Loucy (cell line): Measurements from ENCODE around the gene PIAS2.

ENCODE experiments used
- H2AFZ ChIP-seq: fragments of 200-600 bp; sonication (generic); 2 replicates; pipeline ENCODE4 v1.6.0; 2016; ENCODE audit warnings: antibody characterized with exemption, mild to moderate bottlenecking, low read length, moderate library complexity
- H3F3A ChIP-seq: fragments of 200-600 bp; 2 replicates; pipeline ENCODE4 v1.6.0; 2016; ENCODE audit warnings: antibody characterized with exemption, low read depth, mild to moderate bottlenecking
- H3K27me3 ChIP-seq: fragments of 200-600 bp; sonication (generic); 2 replicates; pipeline ENCODE4 v1.6.1; 2014; ENCODE audit warnings: low read length, mild to moderate bottlenecking; ENCODE audit not compliant: insufficient read depth, poor library complexity, severe bottlenecking
- H3K36me3 ChIP-seq: fragments of 200-600 bp; sonication (generic); 2 replicates; pipeline ENCODE4 v1.6.1; 2016; ENCODE audit warnings: low read length; ENCODE audit not compliant: insufficient read depth
- H3K4me1 ChIP-seq: fragments of 200-600 bp; sonication (generic); 2 replicates; pipeline ENCODE4 v1.5.1; 2014; ENCODE audit warnings: low read length, mild to moderate bottlenecking; ENCODE audit not compliant: insufficient read depth, poor library complexity, severe bottlenecking
- H3K4me2 ChIP-seq: fragments of 200-600 bp; sonication (generic); 2 replicates; pipeline ENCODE4 v1.6.0; 2014; ENCODE audit warnings: antibody characterized with exemption, low read length, low read depth, mild to moderate bottlenecking; ENCODE audit not compliant: poor library complexity, severe bottlenecking
- H3K4me3 ChIP-seq: fragments of 200-600 bp; sonication (generic); 2 replicates; pipeline ENCODE4 v1.5.1; 2014; ENCODE audit warnings: low read length, mild to moderate bottlenecking, mixed read lengths; ENCODE audit not compliant: poor library complexity, severe bottlenecking
- H3K79me2 ChIP-seq: fragments of 200-600 bp; sonication (generic); 2 replicates; pipeline ENCODE4 v1.6.1; 2014; ENCODE audit warnings: low read length; ENCODE audit not compliant: insufficient read depth
- H3K9ac ChIP-seq: fragments of 200-600 bp; sonication (generic); 2 replicates; pipeline ENCODE4 v1.6.0; 2014; ENCODE audit warnings: mild to moderate bottlenecking, low read depth, low read length, moderate library complexity; ENCODE audit not compliant: poor library complexity, severe bottlenecking
- H3K9me2 ChIP-seq: fragments of 200-600 bp; sonication (generic); replicated peaks from 2 replicates; pipeline ENCODE4 v1.6.1; 2016; ENCODE audit warnings: low read depth, low read length, mixed read lengths
- H3K9me3 ChIP-seq: fragments of 200-600 bp; sonication (generic); 2 replicates; pipeline ENCODE4 v1.6.1; 2014; ENCODE audit warnings: mild to moderate bottlenecking, antibody characterized with exemption, low read length, low read depth; ENCODE audit not compliant: insufficient read depth
- H4K20me1 ChIP-seq: fragments of 200-600 bp; sonication (generic); 2 replicates; pipeline ENCODE4 v1.6.0; 2014; ENCODE audit warnings: antibody characterized with exemption, low read length, mild to moderate bottlenecking; ENCODE audit not compliant: insufficient read depth, poor library complexity, severe bottlenecking
- EZH2phosphoT487 ChIP-seq: fragments of 200-600 bp; IDR thresholded peaks from 2 replicates; pipeline ENCODE4 v1.6.1; 2018; ENCODE audit warnings: antibody characterized with exemption, mild to moderate bottlenecking, moderate library complexity, borderline replicate concordance
- TF ChIP-seq, protein P1 (sequence below): fragments of 200-600 bp; sonication (generic); conservative IDR thresholded peaks from 2 replicates; pipeline ENCODE4 v1.5.1; 2014; ENCODE audit warnings: mild to moderate bottlenecking, antibody characterized with exemption, low read length

PIAS2 gene

DNA sequence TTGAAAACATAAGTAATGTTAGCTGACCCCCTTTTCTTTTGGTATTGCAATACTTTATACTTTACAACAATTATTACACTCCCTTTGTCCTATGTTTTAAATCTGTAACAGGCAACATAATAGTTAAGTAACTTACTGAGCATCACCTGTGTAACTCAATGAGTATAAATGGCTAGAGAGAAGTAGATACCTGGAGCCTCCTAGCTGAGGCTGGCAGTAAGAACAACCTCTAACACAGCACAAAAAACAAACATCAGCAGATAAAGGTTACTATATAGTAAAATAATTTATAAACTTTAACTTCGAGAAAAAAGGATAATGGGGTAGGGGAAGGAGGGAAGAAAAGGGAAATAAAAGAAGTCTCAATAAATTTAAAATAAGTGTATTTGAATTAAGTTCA is 87.4 kb downstream of the PIAS2 start:
- Histone ChIP-seq H4K20me1 (no peaks in the 10 kb centered on the region), H3K36me3 (peaks cover 82% of the 10 kb centered on the region), H3F3A (no peaks in the 10 kb centered on the region; the same call in 1 of the 2 replicates), H3K4me3 (no peak overlapping the region), H3K9ac (no peak overlapping the region), H3K9me3 (no peaks in the 10 kb centered on the region), H3K27me3 (no peaks in the 10 kb centered on the region), H3K4me1 (no peaks in the 10 kb centered on the region), H3K79me2 (no peaks in the 10 kb centered on the region), H2AFZ (no peak overlapping the region), H3K4me2 (no peak overlapping the region), H3K9me2 (no peaks in the 10 kb centered on the region)
- TF ChIP-seq, protein P1, sequence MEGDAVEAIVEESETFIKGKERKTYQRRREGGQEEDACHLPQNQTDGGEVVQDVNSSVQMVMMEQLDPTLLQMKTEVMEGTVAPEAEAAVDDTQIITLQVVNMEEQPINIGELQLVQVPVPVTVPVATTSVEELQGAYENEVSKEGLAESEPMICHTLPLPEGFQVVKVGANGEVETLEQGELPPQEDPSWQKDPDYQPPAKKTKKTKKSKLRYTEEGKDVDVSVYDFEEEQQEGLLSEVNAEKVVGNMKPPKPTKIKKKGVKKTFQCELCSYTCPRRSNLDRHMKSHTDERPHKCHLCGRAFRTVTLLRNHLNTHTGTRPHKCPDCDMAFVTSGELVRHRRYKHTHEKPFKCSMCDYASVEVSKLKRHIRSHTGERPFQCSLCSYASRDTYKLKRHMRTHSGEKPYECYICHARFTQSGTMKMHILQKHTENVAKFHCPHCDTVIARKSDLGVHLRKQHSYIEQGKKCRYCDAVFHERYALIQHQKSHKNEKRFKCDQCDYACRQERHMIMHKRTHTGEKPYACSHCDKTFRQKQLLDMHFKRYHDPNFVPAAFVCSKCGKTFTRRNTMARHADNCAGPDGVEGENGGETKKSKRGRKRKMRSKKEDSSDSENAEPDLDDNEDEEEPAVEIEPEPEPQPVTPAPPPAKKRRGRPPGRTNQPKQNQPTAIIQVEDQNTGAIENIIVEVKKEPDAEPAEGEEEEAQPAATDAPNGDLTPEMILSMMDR: no peak
- TF ChIP-seq EZH2phosphoT487: no peak

DNA sequence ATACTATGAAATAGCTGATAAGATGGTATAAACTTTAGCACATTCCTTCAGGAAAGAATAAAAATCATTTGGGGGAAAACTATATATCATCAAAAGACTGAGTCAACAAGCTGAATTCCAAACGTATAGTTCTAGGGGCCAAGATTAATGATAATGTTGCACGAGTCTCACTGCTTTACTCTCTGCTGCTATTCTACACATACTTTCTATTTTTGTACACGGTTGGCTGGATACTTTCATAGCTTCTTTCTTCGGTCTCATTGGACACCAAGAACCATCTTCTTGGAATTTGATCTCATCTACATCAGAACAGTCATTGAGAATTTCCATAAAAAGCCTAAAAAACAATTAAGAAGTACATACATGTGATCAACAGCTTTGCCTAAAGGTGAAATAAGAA is 87.8 kb downstream of the PIAS2 start:
- Histone ChIP-seq H3F3A (no peaks in the 10 kb centered on the region; the same call in 1 of the 2 replicates), H3K9me3 (no peaks in the 10 kb centered on the region), H2AFZ (no peak overlapping the region), H3K4me2 (no peak overlapping the region), H3K9ac (no peak overlapping the region), H3K4me3 (no peak overlapping the region), H3K27me3 (no peaks in the 10 kb centered on the region), H3K79me2 (no peaks in the 10 kb centered on the region), H3K36me3 (peaks cover 78% of the 10 kb centered on the region), H4K20me1 (no peaks in the 10 kb centered on the region), H3K9me2 (no peaks in the 10 kb centered on the region), H3K4me1 (no peaks in the 10 kb centered on the region)
- no peak for TF ChIP-seq EZH2phosphoT487
- TF ChIP-seq, protein P1: no peak

- H3K27me3 ChIP-seq: no peaks in the 10 kb centered on the region
- no peak overlapping the region for H2AFZ ChIP-seq
- no peaks in the 10 kb centered on the region for H3K9me2 ChIP-seq
- H3K4me1 ChIP-seq: no peaks in the 10 kb centered on the region
- no peaks in the 10 kb centered on the region for H3F3A ChIP-seq
- TF ChIP-seq EZH2phosphoT487: no peak
- TF ChIP-seq, protein P1: no peak
- H3K4me2 ChIP-seq: no peak overlapping the region
- no peak overlapping the region for H3K4me3 ChIP-seq
- no peak overlapping the region for H3K9ac ChIP-seq
- H4K20me1 ChIP-seq: no peaks in the 10 kb centered on the region
- no peaks in the 10 kb centered on the region for H3K9me3 ChIP-seq
- no peaks in the 10 kb centered on the region for H3K79me2 ChIP-seq
- peaks cover 45% of the 10 kb centered on the region for H3K36me3 ChIP-seq
Observed at GRCh38 chr18:46821856-46822711, 95.2 kb downstream of the PIAS2 start.
